OCI-LY3 (cell line): ENCODE data around the gene SBSN.
A peak's percentile ranks its signal among the peaks of the same experiment; 100 is the strongest.

Experiments used
- EZH2phosphoT487 ChIP-seq: fragments of 200-600 bp; shearing (Covaris generic); IDR thresholded peaks from 2 replicates; pipeline ENCODE4 v1.6.1; 2018; ENCODE audit warnings: antibody characterized with exemption, mixed run types, low read depth
- TF ChIP-seq, protein P1 (sequence below): fragments of 200-600, 300-600 bp; sonication (generic); IDR thresholded peaks from 2 replicates; pipeline ENCODE4 v1.5.1; 2014; ENCODE audit warnings: antibody characterized with exemption, low read length, low read depth

DNA sequence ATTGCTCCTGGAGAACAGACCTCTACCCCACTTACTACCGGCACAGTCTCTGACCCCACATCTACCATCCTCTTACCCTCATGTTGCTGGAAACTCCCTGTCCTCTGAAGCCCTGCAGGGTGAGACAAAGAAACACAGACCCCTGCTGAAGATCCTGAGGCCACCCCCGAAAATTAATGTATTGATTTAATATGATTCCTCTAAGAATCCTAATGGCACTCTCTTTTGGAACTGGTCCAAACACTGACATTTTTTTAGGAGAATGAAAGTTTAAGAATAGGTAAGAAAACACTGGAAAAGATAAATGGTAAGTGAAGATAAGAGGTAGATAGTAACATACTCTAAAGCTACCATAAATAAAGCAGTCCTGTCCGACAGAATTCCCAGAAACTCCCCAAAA, 20.0 kb downstream of the SBSN start:
- TF ChIP-seq, protein P1, sequence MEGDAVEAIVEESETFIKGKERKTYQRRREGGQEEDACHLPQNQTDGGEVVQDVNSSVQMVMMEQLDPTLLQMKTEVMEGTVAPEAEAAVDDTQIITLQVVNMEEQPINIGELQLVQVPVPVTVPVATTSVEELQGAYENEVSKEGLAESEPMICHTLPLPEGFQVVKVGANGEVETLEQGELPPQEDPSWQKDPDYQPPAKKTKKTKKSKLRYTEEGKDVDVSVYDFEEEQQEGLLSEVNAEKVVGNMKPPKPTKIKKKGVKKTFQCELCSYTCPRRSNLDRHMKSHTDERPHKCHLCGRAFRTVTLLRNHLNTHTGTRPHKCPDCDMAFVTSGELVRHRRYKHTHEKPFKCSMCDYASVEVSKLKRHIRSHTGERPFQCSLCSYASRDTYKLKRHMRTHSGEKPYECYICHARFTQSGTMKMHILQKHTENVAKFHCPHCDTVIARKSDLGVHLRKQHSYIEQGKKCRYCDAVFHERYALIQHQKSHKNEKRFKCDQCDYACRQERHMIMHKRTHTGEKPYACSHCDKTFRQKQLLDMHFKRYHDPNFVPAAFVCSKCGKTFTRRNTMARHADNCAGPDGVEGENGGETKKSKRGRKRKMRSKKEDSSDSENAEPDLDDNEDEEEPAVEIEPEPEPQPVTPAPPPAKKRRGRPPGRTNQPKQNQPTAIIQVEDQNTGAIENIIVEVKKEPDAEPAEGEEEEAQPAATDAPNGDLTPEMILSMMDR, result no peak
- TF ChIP-seq EZH2phosphoT487, result 0 out of 2 replicates have a peak, but pooled peaks have one; percentile 61
